Measurements from ENCODE around the gene VEGFA.

DNA sequence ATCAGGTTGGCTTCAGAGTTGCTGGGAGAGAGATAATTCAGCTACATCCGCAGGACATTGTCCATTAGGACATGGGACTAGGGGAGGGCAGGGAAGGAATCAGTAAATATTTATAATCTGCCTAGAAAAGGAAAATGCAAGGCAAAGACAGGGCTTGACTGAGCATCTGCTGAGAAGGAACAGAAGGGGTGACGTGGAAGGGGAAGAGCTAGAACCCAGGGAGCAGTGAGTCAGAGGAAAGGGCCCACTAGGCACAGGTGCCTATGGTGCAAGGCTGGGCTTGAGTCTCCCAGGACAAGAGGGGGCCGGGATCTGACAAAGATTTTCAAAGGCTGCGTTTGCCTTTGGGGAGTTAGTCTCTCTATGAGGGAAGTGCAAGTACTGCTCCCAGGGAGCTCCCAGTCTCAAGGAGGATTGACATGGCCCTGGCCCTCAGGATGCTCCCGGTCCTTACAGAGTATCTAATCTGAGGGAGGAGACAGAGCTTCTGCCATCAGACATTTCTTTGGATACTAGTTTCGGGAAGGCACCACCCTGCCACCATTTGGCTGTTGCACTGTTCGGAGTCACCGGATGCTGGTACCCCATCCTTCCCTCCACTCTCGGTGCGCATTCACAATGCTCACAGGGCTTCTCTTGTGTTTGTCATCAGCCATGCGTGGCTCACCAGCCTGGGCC is 21.9 kb downstream of the VEGFA start:
- TF ChIP-seq, protein P1, sequence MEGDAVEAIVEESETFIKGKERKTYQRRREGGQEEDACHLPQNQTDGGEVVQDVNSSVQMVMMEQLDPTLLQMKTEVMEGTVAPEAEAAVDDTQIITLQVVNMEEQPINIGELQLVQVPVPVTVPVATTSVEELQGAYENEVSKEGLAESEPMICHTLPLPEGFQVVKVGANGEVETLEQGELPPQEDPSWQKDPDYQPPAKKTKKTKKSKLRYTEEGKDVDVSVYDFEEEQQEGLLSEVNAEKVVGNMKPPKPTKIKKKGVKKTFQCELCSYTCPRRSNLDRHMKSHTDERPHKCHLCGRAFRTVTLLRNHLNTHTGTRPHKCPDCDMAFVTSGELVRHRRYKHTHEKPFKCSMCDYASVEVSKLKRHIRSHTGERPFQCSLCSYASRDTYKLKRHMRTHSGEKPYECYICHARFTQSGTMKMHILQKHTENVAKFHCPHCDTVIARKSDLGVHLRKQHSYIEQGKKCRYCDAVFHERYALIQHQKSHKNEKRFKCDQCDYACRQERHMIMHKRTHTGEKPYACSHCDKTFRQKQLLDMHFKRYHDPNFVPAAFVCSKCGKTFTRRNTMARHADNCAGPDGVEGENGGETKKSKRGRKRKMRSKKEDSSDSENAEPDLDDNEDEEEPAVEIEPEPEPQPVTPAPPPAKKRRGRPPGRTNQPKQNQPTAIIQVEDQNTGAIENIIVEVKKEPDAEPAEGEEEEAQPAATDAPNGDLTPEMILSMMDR (IDR thresholded peaks at IDR 0.05): no peak
- TF ChIP-seq BHLHE40 (IDR thresholded peaks at IDR 0.05; ENCODE audit: low read depth, low read length) (no peak), POLR2AphosphoS2 (conservative IDR thresholded peaks at IDR 0.05; ENCODE audit: low read length) (no peak), CEBPB (IDR thresholded peaks at IDR 0.05) (no peak), JUNB (IDR thresholded peaks at IDR 0.05) (no peak), EP300 (IDR thresholded peaks at IDR 0.05) (no peak), POLR2A (IDR thresholded peaks at IDR 0.05; ENCODE audit: low read length) (no peak), MAZ (IDR thresholded peaks at IDR 0.05; ENCODE audit: borderline replicate concordance, low read depth, low read length) (no peak), FOSL2 (IDR thresholded peaks at IDR 0.05) (no peak), FOSL2 (CRISPR knock-in tag; IDR thresholded peaks at IDR 0.05) (no peak), ZNF302 (CRISPR knock-in tag; IDR thresholded peaks at IDR 0.05) (no peak)
- TF ChIP-seq, protein P2, sequence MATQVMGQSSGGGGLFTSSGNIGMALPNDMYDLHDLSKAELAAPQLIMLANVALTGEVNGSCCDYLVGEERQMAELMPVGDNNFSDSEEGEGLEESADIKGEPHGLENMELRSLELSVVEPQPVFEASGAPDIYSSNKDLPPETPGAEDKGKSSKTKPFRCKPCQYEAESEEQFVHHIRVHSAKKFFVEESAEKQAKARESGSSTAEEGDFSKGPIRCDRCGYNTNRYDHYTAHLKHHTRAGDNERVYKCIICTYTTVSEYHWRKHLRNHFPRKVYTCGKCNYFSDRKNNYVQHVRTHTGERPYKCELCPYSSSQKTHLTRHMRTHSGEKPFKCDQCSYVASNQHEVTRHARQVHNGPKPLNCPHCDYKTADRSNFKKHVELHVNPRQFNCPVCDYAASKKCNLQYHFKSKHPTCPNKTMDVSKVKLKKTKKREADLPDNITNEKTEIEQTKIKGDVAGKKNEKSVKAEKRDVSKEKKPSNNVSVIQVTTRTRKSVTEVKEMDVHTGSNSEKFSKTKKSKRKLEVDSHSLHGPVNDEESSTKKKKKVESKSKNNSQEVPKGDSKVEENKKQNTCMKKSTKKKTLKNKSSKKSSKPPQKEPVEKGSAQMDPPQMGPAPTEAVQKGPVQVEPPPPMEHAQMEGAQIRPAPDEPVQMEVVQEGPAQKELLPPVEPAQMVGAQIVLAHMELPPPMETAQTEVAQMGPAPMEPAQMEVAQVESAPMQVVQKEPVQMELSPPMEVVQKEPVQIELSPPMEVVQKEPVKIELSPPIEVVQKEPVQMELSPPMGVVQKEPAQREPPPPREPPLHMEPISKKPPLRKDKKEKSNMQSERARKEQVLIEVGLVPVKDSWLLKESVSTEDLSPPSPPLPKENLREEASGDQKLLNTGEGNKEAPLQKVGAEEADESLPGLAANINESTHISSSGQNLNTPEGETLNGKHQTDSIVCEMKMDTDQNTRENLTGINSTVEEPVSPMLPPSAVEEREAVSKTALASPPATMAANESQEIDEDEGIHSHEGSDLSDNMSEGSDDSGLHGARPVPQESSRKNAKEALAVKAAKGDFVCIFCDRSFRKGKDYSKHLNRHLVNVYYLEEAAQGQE (IDR thresholded peaks at IDR 0.05): no peak
- TF ChIP-seq, protein P3, sequence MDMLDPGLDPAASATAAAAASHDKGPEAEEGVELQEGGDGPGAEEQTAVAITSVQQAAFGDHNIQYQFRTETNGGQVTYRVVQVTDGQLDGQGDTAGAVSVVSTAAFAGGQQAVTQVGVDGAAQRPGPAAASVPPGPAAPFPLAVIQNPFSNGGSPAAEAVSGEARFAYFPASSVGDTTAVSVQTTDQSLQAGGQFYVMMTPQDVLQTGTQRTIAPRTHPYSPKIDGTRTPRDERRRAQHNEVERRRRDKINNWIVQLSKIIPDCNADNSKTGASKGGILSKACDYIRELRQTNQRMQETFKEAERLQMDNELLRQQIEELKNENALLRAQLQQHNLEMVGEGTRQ (IDR thresholded peaks at IDR 0.05): no peak
- TF ChIP-seq, protein P4, sequence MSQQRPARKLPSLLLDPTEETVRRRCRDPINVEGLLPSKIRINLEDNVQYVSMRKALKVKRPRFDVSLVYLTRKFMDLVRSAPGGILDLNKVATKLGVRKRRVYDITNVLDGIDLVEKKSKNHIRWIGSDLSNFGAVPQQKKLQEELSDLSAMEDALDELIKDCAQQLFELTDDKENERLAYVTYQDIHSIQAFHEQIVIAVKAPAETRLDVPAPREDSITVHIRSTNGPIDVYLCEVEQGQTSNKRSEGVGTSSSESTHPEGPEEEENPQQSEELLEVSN (IDR thresholded peaks at IDR 0.05; ENCODE audit: borderline replicate concordance, low read depth): no peak

All from A549 (cell line).